Mucosa of descending colon (tissue), 3 donors: ENCODE results near the gene ARFRP1. TPM values are rescaled to one million over a fixed set of nuclear protein-coding genes. Genes with fewer than 3 reads are reported as not detected.
A peak's percentile ranks its signal among the peaks of the same experiment; 100 is the strongest.

Experiments
- ATAC-seq: fragments of 200-7000 bp; cut with Tn5 transposase; one replicate; pipeline ENCODE4 v1.9.1; 2020; ENCODE audit warnings: mild to moderate bottlenecking, moderate library complexity
- DNase-seq, 3 donors: peaks; one replicate each; pipeline ENCODE4 v3.0.0-alpha.2; 2020
- H3K36me3 ChIP-seq: fragments of 200-600 bp; one replicate; pipeline ENCODE4 v1.8.0; 2021; ENCODE audit warnings: low read depth, mild to moderate bottlenecking
- H3K4me1 ChIP-seq: fragments of 200-600 bp; one replicate; pipeline ENCODE4 v1.8.0; 2021; ENCODE audit warnings: low read depth, mild to moderate bottlenecking
- H3K4me3 ChIP-seq: fragments of 200-600 bp; one replicate; pipeline ENCODE4 v1.8.0; 2021; ENCODE audit warnings: mild to moderate bottlenecking
- H3K9me3 ChIP-seq: fragments of 200-600 bp; one replicate; pipeline ENCODE4 v1.8.0; 2021; ENCODE audit warnings: mild to moderate bottlenecking
- intact Hi-C, 2 donors: fragments of 100-400 bp; cut with DNase I in 1 of 2; cut with micrococcal nuclease in 1 of 2; formaldehyde crosslinking; loops; one replicate each; pipeline versions ENCODE4 v1.11.0 to v1.11.1; 2022; cut with DNase I, micrococcal nuclease
- total RNA-seq, 3 donors: library from RNA; stranded (reverse); fragmentation: NEBNext Ultra II Directional in 2 of 3; extraction: Animal tissue kit (Norgen Biotek cat#: 25700) in 2 of 3; gene quantifications; one replicate each; pipeline versions ENCODE4 v1.2.1 to v1.2.4, GENCODE V29; 2021 to 2023
- TF ChIP-seq, protein P1 (sequence below): fragments of 200-600 bp; IDR thresholded peaks from one replicate; pipeline ENCODE4 v1.8.0; 2022; ENCODE audit warnings: antibody characterized with exemption, mild to moderate bottlenecking
- donor health status: DM: no; HTN: no; CAD: no; lungs with moderate emphysema.
- donor health status: DM: no; HTN: no; CAD: no.
- donor health status: DM: no; HTN: yes; CAD: no.

The ARFRP1 gene
- total RNA-seq, 3 donors from 2014 or later: 64.5 to 69.7 (median 68.6) TPM

DNA sequence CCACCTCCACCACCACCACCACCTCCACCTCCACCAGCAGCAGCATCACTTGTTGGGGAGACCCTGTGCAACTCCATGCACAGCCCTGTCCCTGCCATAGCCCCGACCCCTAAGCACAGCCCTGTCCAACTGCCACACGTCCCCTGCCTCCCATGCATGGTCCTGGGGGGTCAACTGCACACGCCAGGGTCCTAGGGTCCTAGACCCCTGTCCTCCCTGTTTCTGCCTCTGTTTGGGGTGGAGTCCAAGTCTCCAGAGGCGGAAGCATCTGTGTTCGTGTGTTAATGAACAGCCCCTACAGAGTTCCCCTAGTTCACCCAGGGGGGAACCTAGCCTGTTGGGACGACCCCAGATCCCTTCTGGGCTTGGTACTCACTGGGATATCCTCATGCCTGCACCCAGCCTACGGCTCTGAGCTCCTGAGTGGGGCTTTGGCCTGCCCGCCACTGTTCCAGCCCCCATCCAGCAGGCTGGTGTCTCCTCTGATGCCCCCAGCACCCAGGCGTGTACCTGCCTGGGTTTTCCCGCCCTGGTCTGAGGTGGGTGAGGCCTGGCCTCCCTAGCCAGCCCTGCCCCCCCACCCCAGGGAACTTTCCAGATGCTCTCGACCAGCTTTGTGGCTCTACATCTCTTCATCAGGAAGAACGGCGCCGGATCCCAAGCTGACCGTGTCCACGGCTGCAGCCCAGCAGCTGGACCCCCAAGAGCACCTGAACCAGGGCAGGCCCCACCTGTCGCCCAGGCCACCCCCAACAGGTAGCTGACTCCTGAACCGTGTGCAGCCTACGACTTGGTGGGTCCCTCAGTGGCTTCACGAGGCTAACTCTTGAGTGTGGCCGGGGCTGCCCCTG, 13.8 kb downstream of the ARFRP1 start:
- DNase-seq (peak in 1 of 3 donors; percentile 40), ATAC-seq (no peak)
- peaks cover 63% of the 10 kb centered on the region for H3K4me1 ChIP-seq
- no peaks in the 10 kb centered on the region for H3K9me3 ChIP-seq
- TF ChIP-seq, protein P1, sequence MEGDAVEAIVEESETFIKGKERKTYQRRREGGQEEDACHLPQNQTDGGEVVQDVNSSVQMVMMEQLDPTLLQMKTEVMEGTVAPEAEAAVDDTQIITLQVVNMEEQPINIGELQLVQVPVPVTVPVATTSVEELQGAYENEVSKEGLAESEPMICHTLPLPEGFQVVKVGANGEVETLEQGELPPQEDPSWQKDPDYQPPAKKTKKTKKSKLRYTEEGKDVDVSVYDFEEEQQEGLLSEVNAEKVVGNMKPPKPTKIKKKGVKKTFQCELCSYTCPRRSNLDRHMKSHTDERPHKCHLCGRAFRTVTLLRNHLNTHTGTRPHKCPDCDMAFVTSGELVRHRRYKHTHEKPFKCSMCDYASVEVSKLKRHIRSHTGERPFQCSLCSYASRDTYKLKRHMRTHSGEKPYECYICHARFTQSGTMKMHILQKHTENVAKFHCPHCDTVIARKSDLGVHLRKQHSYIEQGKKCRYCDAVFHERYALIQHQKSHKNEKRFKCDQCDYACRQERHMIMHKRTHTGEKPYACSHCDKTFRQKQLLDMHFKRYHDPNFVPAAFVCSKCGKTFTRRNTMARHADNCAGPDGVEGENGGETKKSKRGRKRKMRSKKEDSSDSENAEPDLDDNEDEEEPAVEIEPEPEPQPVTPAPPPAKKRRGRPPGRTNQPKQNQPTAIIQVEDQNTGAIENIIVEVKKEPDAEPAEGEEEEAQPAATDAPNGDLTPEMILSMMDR: no peak
- H3K4me3 ChIP-seq: no peak overlapping the region
- intact Hi-C loops: no loop called here
- H3K36me3 ChIP-seq: no peaks in the 10 kb centered on the region

- DNase-seq (peak in 1 of 3 donors; percentile 49), ATAC-seq (no peak)
- Histone ChIP-seq H3K36me3 (no peaks in the 10 kb centered on the region), H3K9me3 (no peaks in the 10 kb centered on the region), H3K4me1 (peaks cover 57% of the 10 kb centered on the region), H3K4me3 (no peak overlapping the region)
- TF ChIP-seq, protein P1: no peak
- intact Hi-C loops: no loop called here
These were observed 14.6 kb downstream of the ARFRP1 start for GRCh38 chr20:63693083-63693732.

DNA sequence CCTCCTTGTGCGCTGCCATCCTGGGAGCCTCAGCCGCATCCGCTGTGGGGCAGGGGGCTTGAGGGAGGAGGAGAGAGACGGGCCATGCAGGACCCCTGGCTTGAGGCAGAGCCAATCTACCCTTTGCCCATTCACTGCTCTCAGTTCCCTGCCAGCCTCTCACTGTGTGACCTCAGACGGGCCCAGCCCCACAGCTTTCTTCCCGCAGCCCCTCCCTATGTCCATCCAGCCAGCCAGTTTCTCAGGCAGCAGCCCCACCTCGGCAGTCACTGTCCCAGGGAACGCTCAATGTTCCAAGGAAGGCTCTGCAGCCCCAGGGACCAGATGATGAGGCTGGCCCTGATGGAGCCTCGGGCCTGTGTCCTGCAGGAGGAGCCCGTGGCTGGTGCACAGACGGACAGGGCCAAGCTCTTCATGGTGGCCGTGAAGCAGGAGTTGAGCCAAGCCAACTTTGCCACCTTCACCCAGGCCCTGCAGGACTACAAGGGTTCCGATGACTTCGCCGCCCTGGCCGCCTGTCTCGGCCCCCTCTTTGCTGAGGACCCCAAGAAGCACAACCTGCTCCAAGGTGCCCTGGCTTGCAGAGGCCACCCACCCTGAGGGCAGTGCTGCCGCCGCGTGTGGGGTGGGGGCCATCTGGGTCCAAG, 15.2 kb downstream of the ARFRP1 start:
- Histone ChIP-seq H3K4me1 (peaks cover 53% of the 10 kb centered on the region), H3K4me3 (no peak overlapping the region), H3K36me3 (no peaks in the 10 kb centered on the region), H3K9me3 (no peaks in the 10 kb centered on the region)
- ATAC-seq: peak; percentile 11
- peak in 2 of 3 donors; percentile 57 to 67 for DNase-seq
- TF ChIP-seq, protein P1: no peak
- intact Hi-C loops: no loop called here

DNA sequence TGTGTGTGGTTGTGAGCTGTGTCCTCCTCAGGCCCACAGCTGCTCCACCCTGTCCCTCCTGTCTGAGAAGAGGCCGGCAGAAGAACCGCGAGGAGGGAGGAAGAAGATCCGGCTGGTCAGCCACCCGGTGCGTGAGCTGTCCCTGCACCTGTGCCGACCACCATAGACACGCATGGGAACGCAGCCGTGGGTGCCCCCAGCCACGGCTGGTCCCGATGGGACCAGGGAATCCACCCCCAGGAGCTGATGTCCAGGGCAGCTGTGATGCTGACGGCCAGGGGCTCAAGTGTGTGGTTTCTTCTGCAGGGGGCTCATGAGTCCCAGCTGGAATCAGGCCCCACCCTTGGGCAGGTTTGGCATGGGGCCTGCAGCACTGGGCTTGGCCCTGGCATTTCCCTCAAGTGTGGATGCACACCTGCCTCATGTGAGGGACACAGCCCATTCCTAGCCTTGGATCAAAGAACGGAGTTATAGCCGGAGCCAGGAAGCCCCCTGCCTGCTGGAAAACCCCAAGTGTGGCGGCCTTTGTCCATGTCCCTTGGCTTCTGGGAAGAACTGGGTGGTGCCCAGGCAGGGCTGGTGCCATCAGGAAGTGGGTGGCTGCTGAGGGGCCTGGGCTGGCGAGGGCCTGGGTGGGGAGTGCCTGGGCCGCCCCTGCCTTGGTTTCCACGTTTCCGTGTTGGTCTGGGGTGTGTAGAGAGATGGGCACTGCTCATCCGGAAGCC, 15.9 kb downstream of the ARFRP1 start:
- Histone ChIP-seq H3K9me3 (no peaks in the 10 kb centered on the region), H3K4me1 (peaks cover 53% of the 10 kb centered on the region), H3K4me3 (no peak overlapping the region), H3K36me3 (no peaks in the 10 kb centered on the region)
- peak; percentile 31 for ATAC-seq
- TF ChIP-seq, protein P1: no peak
- DNase-seq: peak in 2 of 3 donors; percentile 66 to 81
- intact Hi-C loops: no loop called here
